K562 treated with DMSO at 1 percent for 12 hours (cell line): ENCODE measurements around the gene C1orf146. TPM values are rescaled to one million over a fixed set of nuclear protein-coding genes. Genes with fewer than 3 reads are reported as not detected.

ENCODE experiments used
- total RNA-seq: library from RNA; unstranded; fragments of 300-600 nt; gene quantifications from 2 replicates; pipeline ENCODE4 v1.2.3, GENCODE V29; 2022; ENCODE audit not compliant: insufficient read depth

Gene C1orf146, protein sequence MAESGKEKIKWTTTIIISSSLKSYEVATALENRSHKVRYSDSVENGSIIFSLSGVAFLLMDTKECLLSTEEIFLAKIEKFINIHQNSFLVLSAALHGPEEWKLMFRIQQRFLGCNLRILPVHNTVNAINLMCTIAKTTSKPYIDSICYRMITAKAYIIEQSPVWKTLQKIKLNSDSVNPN
- not detected in 2 replicates for total RNA-seq

GRCh38 chr1:92217721-92218120, at the start of gene C1orf146:
Gene C1orf146 (plus strand): TSS chr1:92217915. CDS start chr1:92231421, 13,506 bp downstream.

Other genes with a start within 250 kb of the C1orf146 start
- not detected in 2 replicates for gene EPHX4, start 187.9 kb upstream of the C1orf146 start, total RNA-seq
- not detected in 2 replicates for gene SETSIP, start 142.5 kb upstream of the C1orf146 start, total RNA-seq
- 0.70 and 2.6 TPM in 2 replicates for gene BTBD8, start 137.6 kb upstream of the C1orf146 start, total RNA-seq
- gene GLMN, start 81.1 kb downstream of the C1orf146 start, total RNA-seq, result 4.7 and 14.4 TPM in 2 replicates
- 6.2 and 14.2 TPM in 2 replicates for gene RPAP2, start 81.1 kb downstream of the C1orf146 start, total RNA-seq